HG03432 (cell line): ENCODE measurements around the gene WTAP.
A peak's percentile ranks its signal among the peaks of the same experiment; 100 is the strongest.
"Not testable (repeated sequence)": the region's sequence is repeated elsewhere in the genome, so short reads cannot be mapped to it uniquely, and the experiment has no call there.

Source experiments
- ATAC-seq: cut with Tn5 transposase; IDR thresholded peaks from one replicate; pipeline ENCODE4 v1.9.1; 2021; ENCODE audit warnings: mild to moderate bottlenecking, moderate library complexity; ENCODE audit not compliant: unreplicated experiment

Gene WTAP

GRCh38 chr6:159727717-159728445, 575 bp downstream of the WTAP start:
- ATAC-seq: peak; percentile 36

- no peak for ATAC-seq
Measured at GRCh38 chr6:159728531-159728964, 1.2 kb downstream of the WTAP start.

GRCh38 chr6:159729598-159730331, 2.5 kb downstream of the WTAP start:
- ATAC-seq: no peak

- no peak for ATAC-seq
Measured at GRCh38 chr6:159730332-159730676, 3.0 kb downstream of the WTAP start.

- ATAC-seq: not testable (repeated sequence)
Measured at GRCh38 chr6:159732550-159732949, 5.2 kb downstream of the WTAP start.

GRCh38 chr6:159733395-159733794, 6.1 kb downstream of the WTAP start:
- not testable (repeated sequence) for ATAC-seq

GRCh38 chr6:159736908-159737307, 9.6 kb downstream of the WTAP start:
- ATAC-seq: no peak

- ATAC-seq: no peak
Measured at GRCh38 chr6:159739341-159739740, 12.0 kb downstream of the WTAP start.

- no peak for ATAC-seq
Measured at GRCh38 chr6:159742165-159742564, 14.9 kb downstream of the WTAP start.

GRCh38 chr6:159745081-159745480, 17.8 kb downstream of the WTAP start:
- ATAC-seq: no peak

GRCh38 chr6:159746759-159747158, 19.5 kb downstream of the WTAP start:
- no peak for ATAC-seq

GRCh38 chr6:159748127-159748526, 20.8 kb downstream of the WTAP start:
- not testable (repeated sequence) for ATAC-seq

GRCh38 chr6:159751448-159751847, 24.1 kb downstream of the WTAP start:
- no peak for ATAC-seq

- no peak for ATAC-seq
Measured at GRCh38 chr6:159753081-159753872, 26.0 kb downstream of the WTAP start.

- no peak for ATAC-seq
Measured at GRCh38 chr6:159754401-159754800, 27.1 kb downstream of the WTAP start.

GRCh38 chr6:159754959-159755914, 27.9 kb downstream of the WTAP start:
- no peak for ATAC-seq

- ATAC-seq: no peak
Measured at GRCh38 chr6:159756508-159756907, 29.2 kb downstream of the WTAP start.

- ATAC-seq: no peak
Measured at GRCh38 chr6:159758031-159759001, 31.0 kb downstream of the WTAP start.

GRCh38 chr6:159759645-159760044, 32.3 kb downstream of the WTAP start:
- ATAC-seq: no peak
